ENCODE data around the gene PATE3.

The PATE3 gene

DNA sequence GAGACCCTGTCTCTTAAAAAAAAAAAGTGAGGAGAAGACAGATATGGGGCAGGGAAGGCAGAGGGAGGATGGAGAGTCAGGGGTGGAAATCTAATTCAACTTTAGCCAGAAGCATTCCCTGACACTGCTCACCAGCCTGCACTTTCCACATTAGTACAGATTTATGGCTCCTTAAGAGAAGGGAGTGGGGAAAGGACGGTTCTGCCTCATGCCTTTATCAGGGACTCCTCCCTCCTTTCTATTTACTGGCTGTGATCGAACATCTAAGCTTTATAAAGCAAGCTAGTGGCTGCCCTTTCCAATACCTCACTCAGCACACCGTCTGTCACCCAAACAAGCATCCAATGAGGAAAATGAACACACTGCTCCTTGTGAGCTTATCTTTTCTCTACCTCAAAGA lies 45.1 kb downstream of the PATE3 start, which contains the start of gene PATE4:
PATE4 (plus strand) TSS at position 301 of the 400 bp plus-strand sequence; CDS start at position 345, 44 bp downstream.
- Histone ChIP-seq H3K9me3 (ENCODE audit: insufficient read depth, low read depth, low read length) (no peaks in the 10 kb centered on the region), H2AFZ (ENCODE audit: low read length) (no peak within 1 kb of the TSS), H3K36me3 (ENCODE audit: insufficient read depth, low read length) (no peaks in the 10 kb centered on the region), H3K27me3 (ENCODE audit: insufficient read depth, low read length, poor library complexity, severe bottlenecking) (no peaks in the 10 kb centered on the region), H3K9ac (ENCODE audit: low read depth, low read length, poor library complexity, severe bottlenecking) (no peak within 1 kb of the TSS), H3K4me3 (ENCODE audit: low read length, poor library complexity, severe bottlenecking) (no peak within 1 kb of the TSS), H4K20me1 (ENCODE audit: insufficient read depth, low read length, poor library complexity, severe bottlenecking) (no peaks in the 10 kb centered on the region), H3K79me2 (ENCODE audit: insufficient read depth, low read length) (no peaks in the 10 kb centered on the region), H3K4me2 (ENCODE audit: low read depth, low read length, poor library complexity, severe bottlenecking) (no peak within 1 kb of the TSS), H3F3A (ENCODE audit: low read depth) (no peaks in the 10 kb centered on the region), H3K9me2 (replicated peaks; ENCODE audit: low read depth, low read length) (no peaks in the 10 kb centered on the region), H3K4me1 (ENCODE audit: insufficient read depth, low read length, poor library complexity, severe bottlenecking) (no peaks in the 10 kb centered on the region)
- no peak for TF ChIP-seq EZH2phosphoT487 (IDR thresholded peaks at IDR 0.05; ENCODE audit: borderline replicate concordance)
- TF ChIP-seq, protein P1, sequence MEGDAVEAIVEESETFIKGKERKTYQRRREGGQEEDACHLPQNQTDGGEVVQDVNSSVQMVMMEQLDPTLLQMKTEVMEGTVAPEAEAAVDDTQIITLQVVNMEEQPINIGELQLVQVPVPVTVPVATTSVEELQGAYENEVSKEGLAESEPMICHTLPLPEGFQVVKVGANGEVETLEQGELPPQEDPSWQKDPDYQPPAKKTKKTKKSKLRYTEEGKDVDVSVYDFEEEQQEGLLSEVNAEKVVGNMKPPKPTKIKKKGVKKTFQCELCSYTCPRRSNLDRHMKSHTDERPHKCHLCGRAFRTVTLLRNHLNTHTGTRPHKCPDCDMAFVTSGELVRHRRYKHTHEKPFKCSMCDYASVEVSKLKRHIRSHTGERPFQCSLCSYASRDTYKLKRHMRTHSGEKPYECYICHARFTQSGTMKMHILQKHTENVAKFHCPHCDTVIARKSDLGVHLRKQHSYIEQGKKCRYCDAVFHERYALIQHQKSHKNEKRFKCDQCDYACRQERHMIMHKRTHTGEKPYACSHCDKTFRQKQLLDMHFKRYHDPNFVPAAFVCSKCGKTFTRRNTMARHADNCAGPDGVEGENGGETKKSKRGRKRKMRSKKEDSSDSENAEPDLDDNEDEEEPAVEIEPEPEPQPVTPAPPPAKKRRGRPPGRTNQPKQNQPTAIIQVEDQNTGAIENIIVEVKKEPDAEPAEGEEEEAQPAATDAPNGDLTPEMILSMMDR (conservative IDR thresholded peaks at IDR 0.05; ENCODE audit: low read length) = no peak

DNA sequence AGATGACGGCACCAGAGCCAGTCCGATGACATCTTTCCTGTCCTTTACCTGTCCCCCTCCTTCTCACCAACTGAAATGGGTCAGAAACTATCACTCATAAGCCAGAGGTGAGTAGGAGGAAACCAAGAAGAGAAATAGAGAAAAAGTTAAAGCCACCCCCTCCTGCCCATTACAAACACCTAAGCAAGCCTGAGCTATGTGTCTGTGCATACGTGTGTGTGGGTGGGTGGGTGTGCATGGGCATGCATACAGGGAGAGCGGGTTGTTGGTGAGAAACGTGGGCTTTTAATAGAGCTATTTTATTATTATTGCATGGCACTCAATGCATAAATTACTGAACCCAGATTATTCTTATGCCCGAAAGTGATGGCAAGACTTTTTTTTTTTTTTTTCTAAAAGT lies 47.8 kb downstream of the PATE3 start:
- no peaks in the 10 kb centered on the region for H3K27me3 ChIP-seq (ENCODE audit: insufficient read depth, low read length, poor library complexity, severe bottlenecking)
- H2AFZ ChIP-seq (ENCODE audit: low read length) = no peak overlapping the region

More for the DNA sequence above, 47.8 kb downstream of the PATE3 start:
- Histone ChIP-seq H3F3A (ENCODE audit: low read depth) (no peaks in the 10 kb centered on the region), H3K9ac (ENCODE audit: low read depth, low read length, poor library complexity, severe bottlenecking) (no peak overlapping the region), H4K20me1 (ENCODE audit: insufficient read depth, low read length, poor library complexity, severe bottlenecking) (no peaks in the 10 kb centered on the region), H3K79me2 (ENCODE audit: insufficient read depth, low read length) (no peaks in the 10 kb centered on the region), H3K4me1 (ENCODE audit: insufficient read depth, low read length, poor library complexity, severe bottlenecking) (no peaks in the 10 kb centered on the region), H3K4me3 (ENCODE audit: low read length, poor library complexity, severe bottlenecking) (no peak overlapping the region), H3K4me2 (ENCODE audit: low read depth, low read length, poor library complexity, severe bottlenecking) (no peak overlapping the region), H3K9me3 (ENCODE audit: insufficient read depth, low read depth, low read length) (no peaks in the 10 kb centered on the region), H3K9me2 (replicated peaks; ENCODE audit: low read depth, low read length) (no peaks in the 10 kb centered on the region), H3K36me3 (ENCODE audit: insufficient read depth, low read length) (no peaks in the 10 kb centered on the region)
- no peak for TF ChIP-seq EZH2phosphoT487 (IDR thresholded peaks at IDR 0.05; ENCODE audit: borderline replicate concordance)
- TF ChIP-seq, protein P1 (conservative IDR thresholded peaks at IDR 0.05; ENCODE audit: low read length) = no peak

Data from Loucy (cell line).